COLO668 (cell line): ENCODE data around the gene PCGF3.

Experiments used
- DNase-seq: peaks from one replicate; lab custom pipeline; 2025; ENCODE audit not compliant: unreplicated experiment; lab: John Stamatoyannopoulos, UW

Gene PCGF3

GRCh38 chr4:705278-706082 lies at the start of gene PCGF3:
Gene PCGF3, plus strand, starts transcription at chr4:705832. Its CDS starts 27,849 bp downstream, at chr4:733681.
- peak; percentile 97 for DNase-seq

- DNase-seq: no peak
Measured at GRCh38 chr4:656436-657337, 48.9 kb upstream of the PCGF3 start.

DNA sequence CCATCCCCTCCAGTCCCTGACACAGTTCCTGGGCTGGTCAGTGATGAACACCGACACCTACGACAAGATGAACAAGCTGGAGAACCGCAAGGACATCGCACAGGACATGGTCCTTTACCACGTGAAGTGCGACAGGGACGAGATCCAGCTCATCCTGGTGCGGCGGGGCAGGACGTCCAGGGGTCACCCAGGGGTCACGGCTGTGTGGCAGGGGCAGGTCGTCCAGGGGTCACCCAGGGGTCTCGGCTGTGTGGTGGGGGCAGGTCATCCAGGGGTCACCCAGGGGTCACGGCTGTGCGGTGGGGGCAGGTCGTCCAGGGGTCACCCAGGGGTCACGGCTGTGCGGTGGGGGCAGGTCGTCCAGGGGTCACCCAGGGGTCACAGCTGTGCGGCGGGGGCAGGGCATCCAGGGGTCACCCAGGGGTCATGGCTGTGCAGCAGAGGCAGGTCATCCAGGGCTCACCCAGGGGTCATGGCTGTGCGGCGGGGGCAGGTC lies 48.2 kb upstream of the PCGF3 start:
- DNase-seq: no peak

GRCh38 chr4:657834-658667 lies 47.6 kb upstream of the PCGF3 start:
- DNase-seq: no peak

DNA sequence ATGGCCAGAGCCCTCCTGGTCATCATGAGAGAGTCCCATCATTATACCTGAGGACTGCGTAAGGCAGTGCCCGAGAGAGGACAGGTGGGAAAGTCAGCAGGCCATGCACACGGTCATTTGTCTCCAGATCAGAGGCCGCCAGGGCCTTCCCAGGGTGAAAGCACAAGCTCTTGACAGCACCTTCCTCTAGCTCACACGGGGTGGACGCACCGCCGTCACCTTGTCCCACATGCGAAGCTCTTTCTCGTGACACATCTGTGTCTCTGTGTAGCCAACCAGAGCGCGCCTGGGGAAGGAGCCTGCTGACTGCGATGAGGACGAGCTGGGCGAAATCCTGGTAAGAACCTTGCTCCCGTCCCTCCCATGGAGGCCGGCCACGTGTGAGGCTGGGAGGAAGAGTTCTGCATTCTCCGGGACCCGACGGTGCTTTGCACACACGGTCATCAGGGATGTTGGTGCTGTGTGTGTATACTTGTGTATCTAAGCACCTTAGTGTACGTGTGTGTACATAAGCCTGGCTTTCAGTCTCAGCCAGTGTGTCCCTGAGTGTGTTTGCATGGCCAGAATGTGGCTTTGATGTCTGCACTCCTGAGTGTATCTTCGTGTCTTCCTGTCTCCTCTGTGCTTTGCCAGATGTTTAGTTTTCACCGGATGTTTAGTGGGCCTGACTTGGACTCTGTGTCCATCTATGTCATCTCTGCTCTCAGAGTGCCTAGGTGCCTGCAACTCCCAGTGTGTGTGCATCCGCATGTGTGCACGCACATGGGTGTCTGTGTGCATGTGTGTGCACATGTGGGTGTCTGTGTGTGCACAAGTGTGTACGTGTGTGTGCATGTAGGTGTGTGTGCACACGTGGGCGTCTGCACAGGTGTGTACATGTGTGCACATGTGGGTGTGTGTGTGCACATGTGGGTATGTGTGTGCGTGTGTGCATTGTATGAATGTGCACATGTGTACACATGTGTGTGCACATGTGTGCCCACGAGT lies 46.7 kb upstream of the PCGF3 start:
- no peak for DNase-seq

- no peak for DNase-seq
Measured at GRCh38 chr4:659851-660250, 45.8 kb upstream of the PCGF3 start.

- DNase-seq: no peak
Measured at GRCh38 chr4:660401-660800, 45.2 kb upstream of the PCGF3 start.

DNA sequence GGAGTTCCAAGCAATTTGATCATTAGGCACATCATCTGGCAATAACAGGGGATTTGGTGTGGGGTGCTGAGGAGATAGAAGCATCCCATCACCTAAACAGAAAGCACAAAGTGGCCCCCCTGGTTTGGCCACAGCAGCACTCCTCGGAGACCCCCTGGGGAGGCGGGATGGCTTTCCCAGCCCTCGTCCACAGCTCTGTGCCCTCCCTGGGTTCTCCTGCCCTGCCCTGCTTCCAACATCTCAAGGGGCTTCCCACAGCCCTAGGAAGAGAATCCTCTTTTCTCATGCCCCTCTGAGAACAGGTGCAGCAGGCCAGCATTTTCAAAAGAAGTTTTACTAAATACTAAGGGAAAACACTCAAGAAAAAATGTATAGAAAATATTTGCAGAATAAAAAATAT lies 44.4 kb upstream of the PCGF3 start:
- no peak for DNase-seq

- no peak for DNase-seq
Measured at GRCh38 chr4:661881-662761, 43.5 kb upstream of the PCGF3 start.

GRCh38 chr4:663046-663437 lies 42.6 kb upstream of the PCGF3 start:
- peak; percentile 44 for DNase-seq

- DNase-seq: peak; percentile 86
Measured at GRCh38 chr4:663438-664428, 41.9 kb upstream of the PCGF3 start.

GRCh38 chr4:664713-665231 lies 40.9 kb upstream of the PCGF3 start:
- DNase-seq: no peak

DNA sequence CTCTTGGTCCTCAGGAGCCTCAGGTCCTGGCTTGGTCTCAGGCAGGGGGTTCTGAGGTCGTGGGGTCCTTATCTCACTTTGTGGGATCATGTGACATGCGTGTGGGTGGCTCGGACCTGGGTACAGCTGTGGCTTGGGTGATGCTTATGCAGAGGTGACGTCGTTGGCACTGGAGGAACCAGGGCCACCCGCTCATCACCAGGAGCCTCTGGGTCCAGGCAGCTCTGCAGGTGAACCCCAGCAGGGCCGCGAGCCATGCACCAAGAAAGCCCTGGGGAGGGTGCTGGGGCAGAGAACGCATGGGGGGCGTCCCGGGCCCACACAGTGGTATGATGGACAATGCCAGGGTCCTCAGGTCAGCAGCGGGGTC lies 40.3 kb upstream of the PCGF3 start:
- no peak for DNase-seq

- DNase-seq: no peak
Measured at GRCh38 chr4:665751-666435, 39.7 kb upstream of the PCGF3 start.

GRCh38 chr4:666436-666810 lies 39.2 kb upstream of the PCGF3 start:
- DNase-seq: no peak

DNA sequence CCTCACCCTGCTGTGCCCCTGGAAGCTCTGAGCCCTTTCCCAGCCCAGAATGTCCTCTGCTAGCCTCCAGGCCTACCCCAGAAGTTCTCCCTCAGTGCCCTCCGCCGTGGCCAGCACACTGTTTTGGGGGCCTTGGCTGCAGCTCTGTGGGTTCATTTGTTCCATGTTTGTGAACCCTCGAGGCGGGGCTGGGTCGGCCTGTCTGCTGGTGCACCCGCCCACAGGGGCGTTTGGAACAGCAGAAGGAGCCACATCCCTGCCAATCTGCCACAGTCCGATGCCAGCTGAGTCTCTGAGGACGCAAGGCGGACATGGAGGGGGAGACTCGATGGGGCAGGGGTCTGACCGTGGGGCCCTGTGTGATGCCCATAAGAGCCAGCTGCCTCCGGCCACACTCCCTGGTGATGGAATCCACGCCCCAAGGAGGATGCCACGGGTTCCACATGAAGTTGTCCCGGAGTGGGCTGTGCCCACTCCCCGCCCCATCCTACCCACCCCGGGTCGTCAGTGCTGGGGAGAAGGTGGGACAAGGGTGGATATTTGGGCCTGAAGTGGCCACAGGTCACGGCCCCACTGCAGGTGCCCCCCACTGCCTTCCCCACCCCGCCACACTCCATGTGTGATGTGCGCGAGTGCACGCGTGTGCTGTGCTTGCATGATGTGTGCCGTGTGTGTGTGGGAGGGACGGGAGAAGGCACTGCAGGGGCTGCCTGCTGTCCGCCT lies 38.6 kb upstream of the PCGF3 start:
- DNase-seq: no peak
